Measurements from ENCODE around the gene CACUL1.

Gene CACUL1

DNA sequence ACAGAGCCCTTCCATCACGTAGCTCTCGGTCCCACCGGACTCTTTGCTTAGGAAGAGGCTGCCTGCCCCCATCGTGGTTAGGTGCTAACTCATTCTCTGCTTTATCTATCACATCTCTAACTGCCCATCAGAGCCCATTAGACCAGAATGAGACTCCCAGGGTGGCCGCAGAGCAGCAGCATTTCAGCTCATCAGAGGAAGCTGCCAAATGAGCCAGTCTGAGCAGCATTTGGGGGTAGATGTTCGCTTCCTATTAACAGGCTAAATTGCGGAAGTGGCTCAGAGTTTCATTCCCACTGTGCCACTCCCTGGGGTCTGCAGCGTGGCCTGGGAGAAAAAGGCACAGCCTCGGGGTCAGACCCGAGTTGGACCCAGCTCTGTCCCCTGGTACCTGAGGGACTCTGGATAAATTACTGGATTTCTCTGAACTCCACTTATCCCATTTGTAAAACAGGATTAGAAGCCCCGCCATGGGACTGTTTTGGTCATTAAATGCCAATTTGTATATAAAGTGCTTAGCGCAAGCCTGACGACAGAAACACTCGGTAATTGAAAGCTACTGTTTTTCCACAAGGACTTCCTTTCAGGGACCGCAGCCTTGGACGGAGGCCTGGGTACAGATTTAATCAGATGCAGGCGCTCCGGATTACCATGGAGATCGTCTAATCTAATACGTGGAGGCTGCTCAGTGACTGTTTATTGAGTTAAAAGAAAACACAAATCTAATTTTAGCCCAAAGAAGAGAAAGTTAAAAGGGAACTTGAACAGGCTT lies 85.6 kb downstream of the CACUL1 start:
- TF ChIP-seq, protein P1, sequence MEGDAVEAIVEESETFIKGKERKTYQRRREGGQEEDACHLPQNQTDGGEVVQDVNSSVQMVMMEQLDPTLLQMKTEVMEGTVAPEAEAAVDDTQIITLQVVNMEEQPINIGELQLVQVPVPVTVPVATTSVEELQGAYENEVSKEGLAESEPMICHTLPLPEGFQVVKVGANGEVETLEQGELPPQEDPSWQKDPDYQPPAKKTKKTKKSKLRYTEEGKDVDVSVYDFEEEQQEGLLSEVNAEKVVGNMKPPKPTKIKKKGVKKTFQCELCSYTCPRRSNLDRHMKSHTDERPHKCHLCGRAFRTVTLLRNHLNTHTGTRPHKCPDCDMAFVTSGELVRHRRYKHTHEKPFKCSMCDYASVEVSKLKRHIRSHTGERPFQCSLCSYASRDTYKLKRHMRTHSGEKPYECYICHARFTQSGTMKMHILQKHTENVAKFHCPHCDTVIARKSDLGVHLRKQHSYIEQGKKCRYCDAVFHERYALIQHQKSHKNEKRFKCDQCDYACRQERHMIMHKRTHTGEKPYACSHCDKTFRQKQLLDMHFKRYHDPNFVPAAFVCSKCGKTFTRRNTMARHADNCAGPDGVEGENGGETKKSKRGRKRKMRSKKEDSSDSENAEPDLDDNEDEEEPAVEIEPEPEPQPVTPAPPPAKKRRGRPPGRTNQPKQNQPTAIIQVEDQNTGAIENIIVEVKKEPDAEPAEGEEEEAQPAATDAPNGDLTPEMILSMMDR (IDR thresholded peaks at IDR 0.05): no peak

DNA sequence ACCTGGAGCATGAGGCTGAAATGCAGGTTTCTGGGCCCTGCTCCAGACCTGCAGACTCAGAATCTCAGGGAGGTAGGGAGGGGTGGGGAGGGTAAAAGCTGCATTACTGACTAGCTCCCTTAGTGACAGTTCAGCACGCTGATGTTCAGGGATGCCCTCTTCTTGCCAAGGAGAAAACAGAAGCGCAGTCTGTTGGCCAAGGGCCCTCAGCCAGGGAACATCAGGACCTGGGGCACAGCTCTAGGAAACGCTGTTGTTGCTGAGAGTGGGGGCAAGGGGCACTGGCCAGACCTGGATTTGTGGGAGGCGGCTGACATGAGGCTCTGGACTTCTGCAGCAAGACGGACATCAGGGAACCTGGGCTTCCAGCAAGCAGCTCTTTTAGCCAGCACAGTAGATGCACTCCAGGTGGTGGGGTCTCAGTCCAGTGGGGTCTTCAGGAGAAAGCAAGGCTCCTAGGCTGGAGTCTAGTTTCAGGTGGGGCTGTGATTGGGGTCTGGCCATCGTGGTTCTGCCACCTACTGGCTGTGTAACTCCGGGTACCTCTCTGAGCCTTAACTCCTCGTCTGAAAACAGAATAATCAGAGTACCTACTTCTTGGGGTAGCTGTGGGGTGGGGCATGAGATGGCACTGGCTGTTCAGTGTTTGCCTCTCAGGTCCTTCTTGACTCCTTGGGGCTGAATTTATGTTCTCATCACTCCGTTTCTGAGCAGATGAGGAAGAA lies 86.4 kb downstream of the CACUL1 start:
- TF ChIP-seq, protein P1 (IDR thresholded peaks at IDR 0.05): no peak

DNA sequence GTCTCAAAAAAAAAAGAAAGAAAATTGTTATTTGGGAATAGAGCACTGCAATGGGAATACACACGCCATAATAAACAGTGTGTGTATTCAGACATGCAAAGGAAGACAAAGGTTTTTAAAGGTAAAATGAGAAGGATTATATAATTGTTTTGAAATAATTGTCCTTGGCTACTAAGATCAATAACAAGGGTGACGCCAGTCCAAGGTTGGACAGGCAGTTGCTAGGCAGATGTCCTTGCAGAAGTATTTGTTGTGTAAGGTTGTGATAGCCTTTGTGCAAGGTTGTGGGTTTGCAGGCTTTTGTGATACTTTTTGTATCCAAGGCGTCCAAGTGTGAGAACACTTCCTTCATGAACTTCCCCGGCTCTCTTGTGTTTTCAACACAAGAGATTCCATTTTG lies 87.0 kb downstream of the CACUL1 start:
- TF ChIP-seq, protein P1 (IDR thresholded peaks at IDR 0.05): no peak

DNA sequence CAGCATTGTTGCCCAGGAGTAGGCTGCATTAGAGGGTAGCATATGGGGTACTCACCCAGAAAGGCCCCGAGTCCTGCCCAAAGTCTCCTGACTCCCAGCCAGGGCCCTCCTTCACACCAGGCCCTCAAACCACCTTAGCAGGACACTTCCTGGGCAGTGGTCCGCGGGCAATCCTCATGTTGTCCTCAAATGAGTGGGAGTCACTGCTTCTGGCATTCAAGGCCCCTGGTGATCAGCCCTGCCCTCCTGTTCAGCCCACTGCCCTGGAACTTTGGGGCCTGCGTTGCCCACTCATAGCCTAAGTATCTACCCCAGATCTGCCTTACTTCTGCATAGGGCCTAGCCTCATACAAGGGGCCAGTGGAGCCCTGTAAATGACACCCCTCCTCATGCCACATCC lies 88.4 kb downstream of the CACUL1 start:
- TF ChIP-seq, protein P1 (IDR thresholded peaks at IDR 0.05): no peak

DNA sequence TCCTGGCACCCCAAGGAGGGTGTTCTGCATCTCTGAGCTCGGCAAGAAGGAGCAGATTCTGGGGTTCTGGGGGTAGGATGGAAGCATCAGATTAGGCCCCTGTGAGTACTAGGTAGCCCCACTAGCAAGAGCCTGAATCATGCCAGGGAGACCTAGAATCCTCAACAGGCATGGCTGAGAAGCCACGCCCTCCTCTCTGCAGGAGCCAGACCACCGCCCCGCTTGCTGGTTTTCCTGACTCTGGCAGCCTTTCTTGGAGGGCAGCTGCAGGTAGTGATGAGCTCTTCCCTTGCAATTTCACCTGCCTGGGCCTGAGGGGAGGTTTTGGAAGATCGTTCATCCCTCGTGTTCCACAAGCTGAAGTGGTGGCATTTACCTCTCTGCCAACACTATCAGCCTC lies 90.4 kb downstream of the CACUL1 start:
- TF ChIP-seq, protein P1 (IDR thresholded peaks at IDR 0.05): no peak

DNA sequence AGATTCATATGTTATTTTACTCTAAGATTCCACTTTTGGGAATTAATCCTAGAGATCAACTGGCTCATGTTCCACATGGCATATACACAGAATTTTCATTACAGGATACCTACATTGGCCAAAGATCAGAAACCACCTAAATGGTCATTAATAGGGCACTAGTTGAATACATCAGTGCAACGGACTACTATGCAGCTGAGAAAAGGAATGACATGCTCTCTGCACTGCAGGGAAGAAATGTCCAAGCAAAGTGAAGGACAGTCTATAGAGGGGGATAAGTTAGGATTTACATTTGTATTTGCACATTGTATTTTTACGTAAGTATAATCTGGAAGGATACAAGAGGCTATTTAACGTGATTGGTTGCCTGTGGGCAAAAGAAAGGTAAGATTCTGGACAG lies 91.6 kb downstream of the CACUL1 start:
- TF ChIP-seq, protein P1 (IDR thresholded peaks at IDR 0.05): no peak

DNA sequence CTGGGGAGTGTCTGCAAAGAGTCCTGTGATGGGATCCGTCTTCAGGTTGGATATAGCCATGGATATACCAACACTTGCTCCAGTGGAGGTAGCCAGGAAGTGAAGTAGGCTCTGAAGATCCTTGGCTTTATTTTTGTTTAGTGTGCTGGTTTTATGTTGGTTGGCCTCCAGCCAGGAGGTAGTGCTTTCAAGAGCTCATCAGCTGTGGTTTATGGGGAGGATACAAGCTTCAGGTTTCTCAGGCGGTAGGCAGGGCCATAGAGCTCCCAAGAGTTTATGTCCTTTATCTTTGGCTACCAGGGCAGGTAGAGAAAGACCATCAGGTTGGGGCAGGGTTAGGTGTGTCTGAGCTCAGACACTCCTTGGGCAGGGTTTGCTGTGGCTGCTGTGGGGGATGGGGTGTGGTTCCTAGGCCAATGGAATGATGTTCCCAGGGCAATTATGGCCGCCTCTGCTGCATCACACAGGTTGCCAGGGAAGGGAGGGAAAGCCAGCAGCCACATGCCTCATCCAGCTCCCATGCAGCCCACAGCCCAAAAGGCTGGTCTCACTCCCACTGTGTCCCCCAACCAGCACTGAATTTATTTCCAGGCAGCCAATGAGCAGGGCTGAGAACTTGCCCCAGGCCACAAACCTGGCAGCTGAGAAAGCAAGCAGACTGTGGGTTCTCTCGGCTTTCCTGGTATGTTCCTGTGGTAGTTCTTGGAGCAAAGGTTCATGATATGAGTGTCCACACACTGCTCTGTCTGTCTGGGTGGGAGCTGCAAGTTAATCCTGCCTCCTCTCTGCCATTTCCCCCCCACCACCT lies 92.3 kb downstream of the CACUL1 start:
- TF ChIP-seq, protein P1 (IDR thresholded peaks at IDR 0.05): no peak
